Stimulated activated CD4-positive, alpha-beta T cell treated with anti-CD3 and anti-CD28 coated beads, Interleukin-15, amount 100 ng/mL, for 1 hour (primary cell): ENCODE results near the gene ELAVL1.
"Not testable (repeated sequence)": the region's sequence is repeated elsewhere in the genome, so short reads cannot be mapped to it uniquely, and the experiment has no call there.

Source experiments
- DNase-seq, 2 donors: peaks; one replicate each; pipeline ENCODE4 v3.0.0-alpha.2; 2020; ENCODE audit warnings: low read depth in 1 of 2, low spot score in 1 of 2

ELAVL1 gene

DNA sequence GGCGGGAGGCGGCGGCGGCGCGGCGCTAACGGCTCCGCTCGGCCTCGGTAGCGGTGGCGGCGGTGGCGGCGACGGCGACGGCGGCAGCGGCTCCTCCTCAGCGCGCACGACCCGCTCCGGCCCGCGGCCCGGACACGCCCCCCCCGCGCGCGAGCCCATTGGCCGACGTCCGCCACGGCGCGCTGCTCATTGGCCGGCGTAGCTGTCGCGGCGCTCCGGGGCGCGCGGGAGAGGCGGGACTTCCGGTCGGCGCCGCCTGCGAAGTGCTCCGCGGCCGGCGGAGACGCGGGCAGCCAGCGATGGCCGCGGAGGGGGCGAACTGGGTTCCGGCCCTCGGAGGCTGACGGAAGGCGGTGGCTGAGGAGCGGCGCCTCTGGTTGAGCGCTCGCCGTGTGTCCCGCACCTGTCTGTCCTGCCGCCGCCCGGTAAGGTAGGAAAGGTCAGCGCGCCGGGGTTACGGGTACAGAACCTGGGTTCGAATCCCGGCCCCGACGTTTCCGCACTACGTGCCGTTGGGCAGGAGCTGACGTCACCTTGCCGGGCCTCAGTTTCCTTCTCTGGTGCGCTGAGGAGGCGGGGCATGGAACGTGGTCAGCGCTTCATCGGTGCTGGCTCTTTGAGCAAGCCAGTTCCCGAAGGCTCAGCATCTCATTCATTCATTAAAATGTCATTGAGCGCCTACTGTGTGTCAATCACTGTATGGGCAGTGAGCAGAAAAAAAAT is at the start of gene ELAVL1:
TSS of gene ELAVL1 (minus strand) at position 108 of the 723 bp plus-strand sequence. CDS start 13,826 bp downstream, outside the sequence.
- DNase-seq, result peak; percentile 78 to 92

- no peak for DNase-seq
Measured at GRCh38 chr19:8054169-8054568, 48.7 kb upstream of the ELAVL1 start.

DNA sequence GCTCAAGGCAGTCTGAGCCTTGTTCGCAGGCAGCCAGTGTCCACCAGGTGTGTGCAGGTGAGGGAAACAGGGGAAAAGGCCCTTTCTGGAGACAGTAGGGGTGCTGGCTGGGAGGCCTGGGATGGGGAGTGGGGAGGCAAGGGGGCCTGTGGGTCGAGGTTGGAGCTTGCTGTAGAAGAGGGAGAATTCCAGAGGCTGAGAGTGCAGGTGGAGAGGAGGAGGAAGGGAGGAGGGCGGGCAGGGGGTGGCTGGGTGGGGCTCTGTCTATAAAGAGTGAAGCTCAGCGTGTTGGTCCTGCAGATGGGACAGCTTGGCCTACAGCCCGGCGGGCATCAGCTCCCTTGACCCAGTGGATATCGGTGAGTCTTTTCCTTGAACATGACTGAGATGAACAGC is 47.0 kb upstream of the ELAVL1 start, which contains the start of gene CCL25:
TSS of gene CCL25 (plus strand) at position 297 of the 396 bp plus-strand sequence. CDS start 290 bp downstream, outside the sequence.
- DNase-seq, result no peak

- DNase-seq, result peak; percentile 60 to 88
Measured at GRCh38 chr19:8050274-8051096, 45.0 kb upstream of the ELAVL1 start.

- no peak for DNase-seq
Measured at GRCh38 chr19:8046569-8047165, 41.2 kb upstream of the ELAVL1 start.

DNA sequence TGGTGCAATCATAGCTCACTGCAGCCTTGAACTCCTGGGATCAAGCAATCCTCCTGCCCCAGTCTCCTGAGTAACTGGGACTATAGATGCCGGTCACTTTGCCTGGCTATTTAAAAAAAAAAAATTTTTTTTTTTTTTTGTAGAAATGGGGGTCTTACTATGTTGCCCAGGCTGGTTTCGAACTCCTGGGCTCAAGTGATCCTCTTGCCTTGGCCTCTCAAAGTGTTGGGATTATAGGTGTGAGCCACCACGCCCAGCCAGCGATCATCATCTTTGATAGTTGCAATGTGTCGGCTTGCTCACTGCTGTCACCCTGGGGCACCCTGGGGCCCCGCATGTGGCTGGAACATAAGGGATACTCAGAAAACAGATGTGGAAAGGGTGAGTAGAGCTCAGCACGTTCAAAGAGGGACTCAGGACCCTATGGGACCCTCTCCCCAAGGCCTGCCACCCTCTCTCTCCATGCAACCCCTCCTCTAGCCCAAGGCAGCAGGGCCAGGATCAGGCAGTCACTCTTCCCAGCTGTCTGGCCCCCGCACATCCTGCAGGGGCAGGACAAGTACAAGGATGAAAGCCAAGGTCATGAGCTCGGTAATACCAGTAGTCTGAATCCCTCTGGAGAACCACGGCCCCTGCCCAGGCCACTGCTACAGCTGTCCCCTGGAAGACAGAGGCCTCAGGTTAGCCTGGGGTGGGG is 40.6 kb upstream of the ELAVL1 start:
- DNase-seq, result no peak

- no peak for DNase-seq
Measured at GRCh38 chr19:8044018-8044417, 38.6 kb upstream of the ELAVL1 start.

DNA sequence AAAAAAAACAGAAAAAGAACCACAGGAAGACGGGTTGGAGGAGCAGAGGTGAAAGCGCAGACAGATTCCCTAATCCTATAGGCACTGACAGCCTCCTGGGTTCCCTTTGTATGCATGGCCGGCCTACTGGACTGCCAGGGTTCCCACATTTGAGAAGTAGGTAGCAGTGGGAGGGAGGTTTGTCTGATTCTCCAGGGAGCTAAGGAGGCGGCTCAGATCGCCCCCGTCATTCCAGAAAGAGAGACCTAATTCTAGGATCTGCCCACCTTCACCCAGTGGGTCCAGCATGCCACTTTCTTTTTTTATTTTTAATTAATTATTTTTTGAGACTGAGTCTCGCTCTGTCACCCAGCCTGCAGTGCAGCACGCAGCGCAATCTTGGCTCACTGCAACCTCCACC is 37.5 kb upstream of the ELAVL1 start:
- DNase-seq, result no peak

- DNase-seq, result no peak
Measured at GRCh38 chr19:8041531-8041931, 36.1 kb upstream of the ELAVL1 start.

- DNase-seq, result no peak
Measured at GRCh38 chr19:8039231-8039630, 33.8 kb upstream of the ELAVL1 start.

- no peak for DNase-seq
Measured at GRCh38 chr19:8038815-8039214, 33.4 kb upstream of the ELAVL1 start.

GRCh38 chr19:8036434-8037099 is 31.1 kb upstream of the ELAVL1 start:
- no peak for DNase-seq

DNA sequence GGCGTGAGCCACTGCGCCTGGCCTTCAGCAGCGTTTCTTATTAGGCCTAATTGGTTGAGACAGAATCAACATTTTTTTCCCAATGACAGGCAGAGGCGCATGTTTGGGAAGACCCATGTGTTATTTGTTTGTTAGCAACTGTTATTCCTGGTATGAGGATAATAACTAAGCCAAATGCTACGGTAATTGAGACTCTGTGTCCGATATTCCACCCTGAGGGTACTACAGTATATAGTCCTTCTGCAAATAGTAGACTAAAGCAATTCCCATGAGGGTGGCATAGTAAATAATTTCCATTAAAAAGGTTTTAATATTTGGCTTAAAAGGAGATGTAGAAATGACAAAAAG is 28.7 kb upstream of the ELAVL1 start:
- DNase-seq, result no peak

DNA sequence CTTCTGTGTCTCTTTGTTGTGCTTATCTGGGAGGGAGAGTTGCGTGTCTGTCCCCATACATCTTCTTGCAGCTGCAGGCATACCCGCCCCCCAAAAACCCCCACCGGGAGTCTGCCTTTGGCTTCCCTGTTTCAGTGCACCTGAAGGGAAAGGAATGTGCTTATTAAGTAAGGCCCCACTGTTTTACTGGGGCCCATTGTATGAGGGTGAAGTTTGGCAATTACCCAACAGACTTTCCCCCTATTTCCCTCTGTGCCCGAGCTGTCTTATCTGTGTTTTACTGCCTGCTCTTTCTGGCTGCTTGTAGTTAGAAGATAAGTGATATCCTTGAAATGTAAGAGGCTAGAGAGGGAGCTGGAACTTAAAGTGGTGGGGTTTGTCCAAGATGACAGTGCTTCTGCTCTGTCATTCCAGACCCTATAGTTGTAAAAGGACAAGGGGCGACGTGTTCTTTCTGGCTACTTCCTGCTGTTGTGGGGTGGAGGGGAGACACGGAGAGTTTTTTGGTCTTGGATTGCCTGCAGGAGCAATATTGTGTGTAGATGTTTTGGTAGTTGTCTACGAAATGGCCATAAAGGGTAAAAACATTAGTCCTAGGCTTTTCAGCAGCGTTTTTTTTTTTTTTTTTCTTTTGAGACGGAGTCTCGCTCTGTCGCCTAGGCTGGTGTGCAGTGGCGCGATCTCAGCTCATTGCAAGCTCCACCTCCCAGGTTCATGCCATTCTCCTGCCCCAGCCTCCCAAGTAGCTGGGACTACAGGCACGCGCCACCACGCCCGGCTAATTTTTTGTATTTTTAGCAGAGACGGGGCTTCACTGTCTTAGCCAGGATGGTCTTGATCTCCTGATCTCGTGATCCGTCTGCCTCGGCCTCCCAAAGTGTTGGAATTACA is 28.1 kb upstream of the ELAVL1 start:
- not testable (repeated sequence) for DNase-seq

GRCh38 chr19:8030960-8031359 is 25.5 kb upstream of the ELAVL1 start:
- DNase-seq, result no peak

- DNase-seq, result no peak
Measured at GRCh38 chr19:8028951-8029491, 23.6 kb upstream of the ELAVL1 start.

GRCh38 chr19:8025316-8025715 is 19.9 kb upstream of the ELAVL1 start:
- no peak for DNase-seq

DNA sequence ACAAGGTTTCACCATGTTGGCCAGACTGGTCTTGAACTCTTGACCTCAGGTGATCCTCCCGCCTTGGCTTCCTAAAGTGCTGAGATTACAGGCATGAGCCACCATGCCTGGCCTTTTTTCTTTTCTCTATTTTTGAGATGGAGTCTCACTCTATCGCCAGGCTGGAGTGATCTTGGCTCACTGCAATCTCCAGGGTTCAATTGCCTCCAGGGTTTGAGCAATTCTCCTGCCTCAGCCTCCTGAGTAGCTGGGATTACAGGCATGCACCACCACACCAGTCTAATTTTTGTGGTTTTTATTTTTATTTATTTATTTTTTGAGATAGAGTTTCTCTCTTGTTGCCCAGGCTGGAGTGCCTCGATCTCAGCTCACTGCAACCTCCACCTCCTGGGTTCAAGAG is 18.8 kb upstream of the ELAVL1 start:
- not testable (repeated sequence) for DNase-seq

GRCh38 chr19:8023371-8023770 is 17.9 kb upstream of the ELAVL1 start:
- DNase-seq, result no peak

- no peak for DNase-seq
Measured at GRCh38 chr19:8022275-8022674, 16.8 kb upstream of the ELAVL1 start.
